Neural cell (in vitro differentiated cells): ENCODE results near the gene DACH1. TPM values are rescaled to one million over a fixed set of nuclear protein-coding genes. Genes with fewer than 3 reads are reported as not detected.

Source experiments
- H2AFZ ChIP-seq: fragments of 200-600, 300-800 bp; sonication (generic), shearing (Covaris generic); 2 replicates; pipeline ENCODE4 v1.6.0; 2014; ENCODE audit warnings: low read depth, mild to moderate bottlenecking, antibody characterized with exemption, low read length, moderate library complexity
- H3F3A ChIP-seq: fragments of 200-600 bp; shearing (Covaris generic); 2 replicates; pipeline ENCODE4 v1.6.1; 2016; ENCODE audit warnings: mild to moderate bottlenecking, moderate library complexity, mixed read lengths, antibody characterized with exemption, low read length; ENCODE audit not compliant: insufficient read depth, poor library complexity, severe bottlenecking
- H3K27ac ChIP-seq: fragments of 200-600, 300-800 bp; sonication (generic), shearing (Covaris generic); 2 replicates; pipeline ENCODE4 v1.5.1; 2014; ENCODE audit warnings: mild to moderate bottlenecking, low read length, moderate library complexity
- H3K27me3 ChIP-seq: fragments of 300-800, 200-600 bp; sonication (generic), shearing (Covaris generic); 2 replicates; pipeline ENCODE4 v1.6.0; 2014; ENCODE audit warnings: mild to moderate bottlenecking, low read depth, low read length, moderate library complexity; ENCODE audit not compliant: insufficient read depth
- H3K36me3 ChIP-seq: fragments of 300-800, 200-600 bp; sonication (generic), shearing (Covaris generic); 2 replicates; pipeline ENCODE4 v1.5.1; 2014; ENCODE audit warnings: mild to moderate bottlenecking, antibody characterized with exemption, low read length, moderate library complexity; ENCODE audit not compliant: insufficient read depth
- H3K4me2 ChIP-seq: fragments of 300-800, 200-600 bp; sonication (generic), shearing (Covaris generic); 2 replicates; pipeline ENCODE4 v1.6.0; 2014; ENCODE audit warnings: mild to moderate bottlenecking, low read length
- H3K4me3 ChIP-seq: fragments of 300-800, 200-600 bp; sonication (generic), shearing (Covaris generic); 2 replicates; pipeline ENCODE4 v1.5.1; 2014; ENCODE audit warnings: mild to moderate bottlenecking, low read length, moderate library complexity
- H3K79me2 ChIP-seq: fragments of 200-600 bp; shearing (Covaris generic); replicated peaks from 2 replicates; pipeline ENCODE4 v1.6.0; 2014; ENCODE audit warnings: mild to moderate bottlenecking, low read length, moderate library complexity; ENCODE audit not compliant: insufficient read depth
- H3K9ac ChIP-seq: fragments of 300-800, 200-600 bp; sonication (generic), shearing (Covaris generic); 2 replicates; pipeline ENCODE4 v1.6.1; 2016; ENCODE audit warnings: mild to moderate bottlenecking, low read length, mixed read lengths
- H3K9me2 ChIP-seq: fragments of 200-600 bp; shearing (Covaris generic); 2 replicates; pipeline ENCODE4 v1.6.1; 2016; ENCODE audit warnings: mild to moderate bottlenecking, low read length, mixed read lengths; ENCODE audit not compliant: insufficient read depth
- H3K9me3 ChIP-seq: fragments of 200-600, 300-800 bp; sonication (generic), shearing (Covaris generic); 2 replicates; pipeline ENCODE4 v1.6.1; 2016; ENCODE audit warnings: mild to moderate bottlenecking, mixed run types, low read length, moderate library complexity, mixed read lengths
- H4K20me1 ChIP-seq: fragments of 200-600 bp; shearing (Covaris generic); 2 replicates; pipeline ENCODE4 v1.6.1; 2016; ENCODE audit warnings: mild to moderate bottlenecking, mixed run types; ENCODE audit not compliant: insufficient read depth
- CTCF ChIP-seq: fragments of 450-650 bp; IDR thresholded peaks from 2 replicates; pipeline ENCODE4 v1.5.1; 2014; ENCODE audit warnings: antibody characterized with exemption, mild to moderate bottlenecking, moderate library complexity; ENCODE audit not compliant: poor library complexity, severe bottlenecking
- EP300 ChIP-seq: fragments of 450-650 bp; conservative IDR thresholded peaks from 2 replicates; pipeline ENCODE4 v1.6.1; 2014; ENCODE audit warnings: antibody characterized with exemption, mild to moderate bottlenecking, moderate library complexity; ENCODE audit not compliant: poor library complexity, severe bottlenecking
- EZH2 ChIP-seq: fragments of 200-600, 300-800 bp; shearing (Covaris generic), sonication (generic); IDR thresholded peaks from 2 replicates; pipeline ENCODE4 v1.6.1; 2014; ENCODE audit warnings: antibody characterized with exemption, low read length, borderline replicate concordance, mild to moderate bottlenecking; ENCODE audit not compliant: insufficient read depth, poor library complexity, severe bottlenecking
- MXI1 ChIP-seq: fragments of 450-650 bp; conservative IDR thresholded peaks from 2 replicates; pipeline ENCODE4 v1.6.1; 2014; ENCODE audit warnings: antibody characterized with exemption, mild to moderate bottlenecking; ENCODE audit not compliant: poor library complexity, severe bottlenecking
- POLR2AphosphoS5 ChIP-seq: IDR thresholded peaks from 2 replicates; pipeline ENCODE4 v1.6.1; 2012
- RAD21 ChIP-seq: fragments of 450-650 bp; conservative IDR thresholded peaks from 2 replicates; pipeline ENCODE4 v1.6.1; 2014; ENCODE audit warnings: antibody characterized with exemption, mild to moderate bottlenecking, moderate library complexity
- REST ChIP-seq: IDR thresholded peaks from 2 replicates; pipeline ENCODE4 v1.6.1; 2012; ENCODE audit warnings: borderline replicate concordance
- SMC3 ChIP-seq: fragments of 450-650 bp; conservative IDR thresholded peaks from 2 replicates; pipeline ENCODE4 v1.6.1; 2014; ENCODE audit warnings: antibody characterized with exemption, mild to moderate bottlenecking, moderate library complexity; ENCODE audit not compliant: poor library complexity
- TAF1 ChIP-seq: IDR thresholded peaks from 2 replicates; pipeline ENCODE4 v1.6.1; 2012; ENCODE audit warnings: low read depth
- polyA plus RNA-seq: library from polyadenylated mRNA; depleted of rRNA; stranded (reverse); fragments of >200 nt; gene quantifications from 2 replicates; pipeline ENCODE4 v1.2.3, GENCODE V29; 2014

Gene DACH1
- polyA plus RNA-seq, 1 donor from 2014 or later: 20.0 TPM

DNA sequence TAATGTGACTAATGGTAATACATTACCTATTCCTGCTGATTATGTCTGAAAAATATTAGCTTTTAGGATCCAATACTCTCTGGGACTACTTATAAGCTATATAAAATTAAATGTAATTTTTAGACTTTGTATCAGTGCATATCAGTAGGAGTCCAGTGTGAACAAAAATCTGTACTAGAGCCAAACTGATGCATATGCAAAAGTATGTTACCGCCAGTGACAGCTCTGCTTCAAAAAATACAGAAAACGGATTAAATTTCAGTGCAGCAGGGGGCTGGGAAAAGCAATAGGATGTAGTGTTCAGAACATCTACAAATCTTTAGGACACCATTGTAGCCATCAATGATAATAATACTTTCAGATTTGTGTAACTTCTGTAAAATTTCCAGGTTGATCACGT is 385.5 kb downstream of the DACH1 start (continued):
- TF ChIP-seq REST (no peak), EZH2 (no peak)

- TF ChIP-seq REST: no peak
- no peak for TF ChIP-seq POLR2AphosphoS5
- TF ChIP-seq EZH2: no peak
- no peak for TF ChIP-seq RAD21
- TF ChIP-seq TAF1: no peak
- TF ChIP-seq EP300: no peak
- no peak for TF ChIP-seq MXI1
- TF ChIP-seq CTCF: no peak
- no peak for TF ChIP-seq SMC3
Observed at GRCh38 chr13:71481046-71481445, 386.0 kb downstream of the DACH1 start.

More at GRCh38 chr13:71481046-71481445, 386.0 kb downstream of the DACH1 start:
- H3K9ac ChIP-seq: no peak overlapping the region
- no peak overlapping the region for H2AFZ ChIP-seq
- H3K4me2 ChIP-seq: no peak overlapping the region
- no peak overlapping the region for H3K27ac ChIP-seq
- no peaks in the 10 kb centered on the region for H3K36me3 ChIP-seq
- H3K79me2 ChIP-seq: no peaks in the 10 kb centered on the region
- no peak overlapping the region for H3K4me3 ChIP-seq
- no peaks in the 10 kb centered on the region for H3K27me3 ChIP-seq
- H4K20me1 ChIP-seq: no peaks in the 10 kb centered on the region
- no peaks in the 10 kb centered on the region for H3K9me3 ChIP-seq
- no peaks in the 10 kb centered on the region for H3K9me2 ChIP-seq
- no peaks in the 10 kb centered on the region for H3F3A ChIP-seq
